ENCODE data around the gene ZFP1.
"Not testable (repeated sequence)": the region's sequence is repeated elsewhere in the genome, so short reads cannot be mapped to it uniquely, and the experiment has no call there.

The ZFP1 gene

DNA sequence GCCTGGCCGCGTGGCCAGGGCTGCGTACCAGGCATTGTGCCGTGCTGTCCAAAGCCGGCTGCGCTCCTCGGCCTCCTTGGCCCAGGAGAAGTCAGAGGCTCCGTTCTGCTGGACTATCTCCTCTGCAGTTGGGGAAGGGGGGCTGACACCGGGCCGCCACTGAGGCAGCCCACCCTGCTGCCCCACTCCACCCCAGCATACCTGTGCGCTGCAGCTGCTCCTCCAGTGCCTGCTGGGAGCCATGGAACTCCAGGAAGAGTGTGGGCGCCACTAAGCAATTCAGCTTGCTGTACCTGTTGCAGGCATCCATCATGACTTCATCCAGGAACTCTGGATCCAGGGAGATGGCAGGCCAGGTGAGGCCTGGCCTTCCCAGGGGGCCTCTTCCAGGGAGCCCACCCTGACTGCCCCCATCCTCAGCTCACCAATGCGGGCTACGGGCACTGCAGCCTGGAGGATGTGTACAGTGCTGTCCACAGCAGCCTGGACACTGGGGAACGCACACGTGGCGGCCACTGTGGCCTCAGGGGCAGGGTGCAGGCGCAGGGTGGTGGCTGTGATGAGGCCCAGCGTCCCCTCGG, 34.7 kb upstream of the ZFP1 start:
- no peak for DNase-seq

DNA sequence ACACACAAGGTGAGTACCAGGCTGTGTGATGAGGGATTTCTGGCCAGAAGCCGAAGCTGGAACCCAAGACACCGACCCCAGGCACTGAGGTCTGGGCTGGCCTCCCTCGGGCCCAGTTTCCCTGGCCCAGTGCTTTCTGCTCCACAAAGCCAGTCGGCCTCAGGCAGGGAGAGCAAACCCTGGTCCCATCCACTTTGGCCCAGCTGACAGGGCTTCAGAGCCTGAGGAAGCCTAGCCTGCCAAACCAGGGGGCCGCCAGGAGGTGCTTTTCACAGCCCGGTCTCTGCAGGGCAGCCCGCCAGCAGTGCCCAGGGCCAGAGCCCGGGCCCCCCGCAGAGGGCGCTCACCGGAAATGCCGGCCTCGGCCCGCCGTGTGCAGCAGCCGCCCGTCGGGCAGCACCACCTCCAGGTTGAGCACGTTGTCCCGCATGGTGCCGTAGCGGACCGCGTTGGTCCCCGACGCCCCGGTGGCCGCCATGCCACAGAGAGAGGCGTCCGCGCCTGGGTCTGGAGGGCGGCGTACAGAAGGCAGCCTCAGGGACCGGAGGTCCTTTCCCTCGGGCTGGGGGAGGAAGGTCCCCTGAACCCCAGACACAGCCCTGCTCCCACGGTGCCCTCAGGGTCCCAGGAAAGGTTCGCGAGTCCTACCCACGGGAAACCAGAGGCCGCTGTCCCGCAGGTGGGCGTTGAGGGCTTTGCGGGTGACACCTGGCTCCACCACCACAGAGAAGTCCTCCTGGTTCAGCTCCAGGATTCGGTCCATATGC, 34.0 kb upstream of the ZFP1 start:
- DNase-seq, result no peak

DNA sequence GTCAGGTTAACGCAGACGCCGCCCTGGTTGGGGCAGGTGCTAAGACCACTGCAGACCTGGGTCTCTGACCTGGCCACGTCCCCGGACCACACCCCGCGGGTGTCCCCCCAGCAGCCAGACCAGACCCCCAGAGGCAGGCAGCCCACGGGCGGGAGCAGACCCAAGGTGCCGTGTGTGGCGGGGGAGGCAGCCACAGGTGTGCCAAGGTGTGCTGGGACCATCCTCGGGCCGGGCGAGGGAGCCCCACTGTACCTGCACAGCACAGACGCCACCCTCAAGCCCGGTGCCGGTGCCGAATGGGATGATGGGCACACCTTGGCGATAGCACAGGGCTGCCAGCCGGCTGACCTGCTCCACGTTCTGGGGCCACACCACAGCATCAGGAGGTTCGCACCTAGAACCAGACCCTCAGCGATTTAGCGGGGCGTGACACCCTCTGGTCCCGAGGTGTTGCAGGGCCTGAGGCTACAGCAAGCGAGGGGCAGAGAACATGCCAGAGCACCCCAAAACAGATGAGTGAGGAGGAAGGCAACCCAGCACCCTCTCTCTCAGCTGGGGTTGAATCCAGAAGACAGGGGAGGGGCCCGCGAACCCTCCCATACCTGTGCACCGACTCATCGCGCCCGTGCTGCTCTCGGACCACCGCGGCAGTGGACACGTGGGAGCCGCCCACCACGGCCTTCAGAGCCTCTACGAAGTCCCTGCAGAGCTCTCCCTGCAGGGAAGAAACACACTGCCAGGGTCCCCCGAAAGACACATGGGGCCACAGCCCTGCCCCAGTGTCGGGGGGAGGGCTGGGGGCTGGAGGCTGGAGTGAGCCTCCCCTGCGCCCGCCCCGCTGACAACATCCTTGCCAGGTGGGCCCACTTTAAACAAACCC, 33.1 kb upstream of the ZFP1 start:
- DNase-seq, result no peak

DNA sequence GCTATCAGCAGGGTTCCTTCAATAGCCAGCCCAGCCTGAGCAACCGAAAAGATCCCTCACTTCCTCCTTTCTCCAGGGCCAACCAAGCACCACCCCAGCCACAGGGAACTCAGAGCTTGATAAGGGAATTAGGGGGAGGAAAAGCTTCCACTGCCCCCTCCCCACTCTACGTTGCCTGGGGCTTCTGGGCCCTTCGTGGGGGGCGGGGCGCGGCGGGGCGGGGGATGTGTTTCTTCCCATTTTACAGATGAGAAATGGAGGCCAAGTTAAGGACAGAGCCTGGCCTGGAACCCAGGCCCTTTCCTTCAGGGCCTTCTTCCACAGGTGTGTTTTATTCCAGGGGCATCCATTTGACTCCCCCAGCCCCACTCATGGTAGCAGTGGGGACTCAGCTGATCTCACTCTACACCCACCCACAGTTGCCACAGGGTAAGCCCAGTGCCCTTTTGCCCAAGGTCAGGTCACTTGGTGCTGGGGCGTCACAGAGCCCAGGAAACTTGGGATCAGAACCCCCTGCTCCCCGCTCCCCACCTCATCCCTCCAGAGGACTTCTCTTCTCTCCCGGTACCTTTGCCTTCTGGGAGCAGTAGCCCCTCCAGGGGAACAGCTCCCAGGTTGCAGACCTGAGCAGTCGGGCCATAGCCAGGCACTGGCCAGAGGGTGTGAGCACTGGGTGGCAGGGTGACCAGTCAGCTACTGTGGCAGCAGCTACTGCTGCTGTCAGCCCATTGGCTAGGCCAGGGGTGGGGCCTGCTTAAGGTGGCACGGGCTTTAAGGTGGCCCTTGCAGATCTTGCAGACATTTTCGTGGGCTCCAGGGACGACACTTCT, 32.0 kb upstream of the ZFP1 start, which contains the start of gene LDHD:
LDHD (minus strand) TSS at position 700 of the 830 bp plus-strand sequence; CDS start at position 640, 60 bp downstream.
- no peak for DNase-seq

DNA sequence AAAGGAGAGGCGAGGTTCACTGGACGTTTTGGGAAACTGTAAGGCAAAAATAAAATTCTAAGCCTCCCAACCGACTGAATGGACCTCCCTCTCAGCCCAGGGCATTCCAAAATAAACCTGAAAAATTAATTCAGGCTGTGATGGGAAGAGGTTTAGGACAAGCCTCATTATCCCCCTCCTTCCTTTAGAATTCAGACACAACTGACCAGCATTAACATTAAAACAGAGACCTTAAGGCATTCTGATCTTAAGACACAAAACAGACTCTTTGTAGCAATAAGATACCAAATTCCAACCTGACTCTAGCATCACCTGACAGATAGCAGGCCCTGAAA, 31.4 kb upstream of the ZFP1 start:
- no peak for DNase-seq

DNA sequence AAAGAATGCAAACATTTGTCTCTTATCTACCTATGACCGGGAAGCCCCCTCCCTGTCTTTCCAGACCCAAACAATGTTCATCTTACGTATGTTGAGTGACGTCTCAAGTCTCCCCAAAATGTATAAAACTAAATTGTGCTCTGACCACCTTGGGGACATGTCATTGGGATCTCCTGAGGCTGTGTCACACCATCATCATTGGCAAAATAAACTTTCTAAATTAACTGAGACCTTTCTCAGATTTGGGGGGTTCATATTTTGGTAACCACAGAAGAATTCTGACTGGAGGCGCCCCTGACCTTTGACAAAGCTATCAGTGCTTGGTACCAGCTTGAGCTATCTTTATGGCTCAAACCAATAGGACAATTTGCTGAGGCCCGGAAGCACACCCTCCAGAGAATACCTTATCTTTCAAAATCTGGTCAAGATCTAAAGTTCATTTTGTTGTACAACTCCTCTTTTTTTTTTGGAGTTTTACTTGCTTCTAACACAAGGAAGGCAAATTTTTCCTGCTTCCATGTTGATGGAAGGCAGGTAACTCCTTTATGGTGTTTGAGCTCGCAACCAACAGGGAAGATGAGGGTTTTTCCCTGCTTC, 29.3 kb upstream of the ZFP1 start:
- no peak for DNase-seq

DNA sequence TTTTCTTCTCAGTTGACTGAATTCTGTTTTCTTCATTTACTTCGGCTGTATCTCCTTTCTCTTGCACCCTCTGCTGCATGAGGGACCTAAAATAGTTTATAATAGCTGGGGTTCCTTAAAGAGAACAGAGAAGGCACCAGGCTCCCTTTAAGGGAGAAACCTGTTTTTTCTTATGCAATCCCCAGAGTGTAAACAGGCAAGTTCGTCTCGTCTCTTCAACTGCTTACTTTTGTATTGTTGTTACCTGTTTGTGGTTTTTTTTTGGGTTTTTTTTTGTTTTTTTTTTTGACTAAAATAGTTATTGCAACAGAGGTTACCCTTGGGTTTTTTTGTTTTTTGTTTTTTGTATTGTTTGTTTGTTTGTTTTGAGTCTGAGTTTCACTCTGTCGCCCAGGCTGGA, 28.1 kb upstream of the ZFP1 start:
- DNase-seq, result no peak

DNA sequence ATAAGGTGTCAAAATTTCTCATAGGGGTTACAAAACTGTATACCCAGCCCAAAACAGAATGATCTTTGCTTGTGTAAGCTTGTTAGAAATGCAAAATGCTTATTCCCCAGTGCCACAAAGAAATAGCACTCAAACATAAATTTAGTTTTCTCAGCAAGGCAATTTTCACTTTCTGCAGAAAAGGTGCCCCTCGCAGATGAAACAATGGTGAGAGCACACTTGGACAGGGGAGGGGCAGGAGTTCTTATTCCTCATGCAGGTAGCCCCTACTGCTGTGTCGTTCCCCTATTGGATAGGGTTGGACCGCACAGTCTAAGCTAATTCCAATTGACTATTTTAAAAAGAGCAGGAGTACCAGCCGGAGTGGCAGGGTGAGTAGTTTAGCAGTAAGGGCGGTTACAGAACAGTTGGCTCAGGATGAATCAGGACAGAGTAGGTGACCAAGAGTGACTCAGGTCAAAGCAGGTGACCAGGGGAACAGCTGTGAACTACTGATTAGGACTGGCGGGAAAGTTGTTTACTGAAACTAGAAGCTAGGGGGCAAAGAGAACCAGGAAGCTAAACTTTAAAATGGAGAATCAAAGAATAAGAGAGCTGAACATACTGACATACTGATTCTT, 26.3 kb upstream of the ZFP1 start:
- DNase-seq, result no peak

DNA sequence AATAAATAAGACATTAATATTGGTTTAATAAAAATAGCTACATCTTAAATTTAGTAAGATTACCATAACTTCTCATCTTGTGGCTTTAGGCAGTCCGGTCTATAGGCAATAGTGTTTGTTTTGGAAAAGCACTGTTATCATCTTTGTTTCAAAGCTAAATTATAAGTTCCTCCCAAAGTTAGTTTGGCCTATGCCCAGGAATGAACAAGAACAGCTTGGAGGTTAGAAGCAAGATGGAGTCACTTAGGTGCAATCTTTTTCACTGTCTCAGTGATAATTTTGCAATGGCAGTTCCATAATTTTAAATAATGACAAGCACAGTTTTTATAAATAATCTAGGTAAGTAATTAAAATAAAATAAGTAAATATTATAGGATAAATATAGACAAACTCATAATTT, 25.7 kb upstream of the ZFP1 start:
- no peak for DNase-seq

DNA sequence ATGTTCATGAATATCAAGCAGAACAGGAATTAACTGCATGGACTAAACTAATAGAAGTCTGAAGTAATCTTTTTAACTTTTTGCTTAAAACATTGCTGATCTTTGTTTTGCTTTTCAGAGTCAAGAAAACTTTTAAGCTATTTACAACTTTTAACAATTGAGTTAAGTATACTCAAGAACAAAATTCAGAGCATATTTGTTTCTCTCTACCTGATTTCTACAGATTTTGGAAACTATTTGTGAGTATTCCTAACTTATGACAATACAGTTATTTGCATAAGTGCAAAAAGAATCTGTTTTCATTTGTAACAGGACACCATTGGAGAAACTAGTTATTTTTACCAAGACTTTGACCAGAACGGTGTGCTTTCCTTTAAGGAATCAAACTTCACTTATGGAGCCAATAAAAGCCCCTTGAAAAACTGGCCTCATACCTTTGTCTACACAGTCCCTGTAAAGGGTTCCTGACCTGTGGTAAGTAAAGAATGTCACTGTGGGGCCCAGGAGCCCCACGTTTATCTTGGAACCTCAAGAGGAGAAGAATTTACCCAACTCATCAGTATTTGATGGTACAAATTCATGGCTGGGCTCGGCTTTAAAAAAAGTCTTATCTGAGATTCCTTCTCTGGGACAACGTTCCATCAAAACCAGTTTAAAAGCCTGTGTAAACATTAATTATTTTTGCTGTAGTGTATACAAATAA, 20.5 kb upstream of the ZFP1 start:
- no peak for DNase-seq

DNA sequence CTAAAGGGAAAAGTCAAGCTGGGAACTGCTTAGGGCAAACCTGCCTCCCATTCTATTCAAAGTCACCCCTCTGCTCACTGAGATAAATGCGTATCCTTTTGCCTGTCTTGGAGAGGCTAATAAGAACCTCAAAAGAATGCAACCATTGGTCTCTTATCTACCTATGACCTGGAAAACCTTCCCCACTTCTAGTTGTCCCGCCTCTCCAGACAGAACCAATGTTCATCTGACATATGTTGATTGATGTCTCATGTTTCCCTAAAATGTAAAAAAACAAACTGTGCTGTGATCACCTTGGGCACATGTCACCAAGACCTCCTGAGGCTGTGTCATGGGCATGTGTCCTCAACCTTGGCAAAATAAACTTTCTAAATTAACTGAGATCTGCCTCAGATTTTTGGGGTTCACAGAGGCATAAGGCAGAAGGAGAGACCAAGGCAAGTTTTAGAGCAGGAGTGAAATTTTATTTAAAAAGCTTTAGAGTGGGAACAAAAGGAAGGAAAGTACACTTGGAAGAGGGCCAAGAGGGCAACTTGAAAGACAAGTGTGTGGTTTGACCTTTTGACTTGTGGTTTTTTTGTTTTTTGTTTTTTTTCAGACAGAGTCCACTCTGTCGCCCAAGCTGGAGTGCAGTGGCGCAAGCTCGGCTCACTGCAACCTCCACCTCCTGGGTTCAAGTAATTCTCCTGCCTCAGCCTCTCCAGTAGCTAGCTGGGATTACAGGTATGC, 18.7 kb upstream of the ZFP1 start:
- not testable (repeated sequence) for DNase-seq

DNA sequence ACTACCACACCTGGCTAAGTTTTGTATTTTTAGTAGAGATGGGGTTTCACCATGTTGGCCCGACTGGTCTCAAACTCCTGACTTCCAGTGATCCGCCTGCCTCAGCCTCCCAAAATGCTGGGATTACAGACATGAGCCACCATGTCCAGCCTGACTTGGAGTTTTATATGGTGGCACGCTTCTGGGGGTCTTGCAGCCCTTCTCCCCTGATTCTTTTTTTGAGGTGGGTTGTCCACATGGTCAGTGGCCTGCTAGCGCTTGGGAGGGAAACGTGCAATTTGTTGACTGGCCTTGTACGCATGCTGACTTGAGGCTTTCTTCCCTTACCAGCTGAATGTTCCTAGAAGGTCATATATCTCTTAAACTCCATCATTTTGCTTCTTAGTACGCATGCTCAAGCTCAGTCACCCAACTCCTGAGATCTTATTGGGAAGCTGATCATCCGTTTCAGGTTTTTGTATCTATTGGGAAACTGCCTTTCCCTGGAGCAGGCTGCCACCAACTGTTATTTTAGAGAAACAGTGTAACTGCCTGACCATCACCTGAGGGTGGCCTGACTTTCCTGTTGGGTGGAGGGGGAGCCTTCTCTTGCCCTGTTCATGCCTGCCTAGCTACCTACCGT, 18.1 kb upstream of the ZFP1 start:
- DNase-seq, result no peak

DNA sequence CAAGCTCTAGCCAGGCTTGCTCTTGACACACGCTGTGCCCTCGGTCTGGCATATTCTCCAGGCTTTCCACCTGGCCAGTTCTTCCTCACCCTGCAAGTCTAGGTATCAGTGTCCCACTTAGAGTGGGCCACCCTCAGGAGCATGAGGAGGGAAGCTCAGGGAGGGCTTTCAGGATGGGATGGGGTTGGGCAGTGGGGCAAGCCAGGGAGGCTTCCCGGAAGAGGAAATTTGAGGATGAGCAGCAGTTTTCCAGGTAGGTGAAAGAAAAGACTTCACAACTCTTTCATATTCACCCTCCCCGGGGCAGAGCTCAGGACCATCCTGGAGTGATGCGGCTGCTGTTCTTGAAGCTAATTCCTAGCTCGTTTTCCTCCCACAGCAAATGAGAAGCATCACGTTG, 17.2 kb upstream of the ZFP1 start:
- DNase-seq, result no peak

DNA sequence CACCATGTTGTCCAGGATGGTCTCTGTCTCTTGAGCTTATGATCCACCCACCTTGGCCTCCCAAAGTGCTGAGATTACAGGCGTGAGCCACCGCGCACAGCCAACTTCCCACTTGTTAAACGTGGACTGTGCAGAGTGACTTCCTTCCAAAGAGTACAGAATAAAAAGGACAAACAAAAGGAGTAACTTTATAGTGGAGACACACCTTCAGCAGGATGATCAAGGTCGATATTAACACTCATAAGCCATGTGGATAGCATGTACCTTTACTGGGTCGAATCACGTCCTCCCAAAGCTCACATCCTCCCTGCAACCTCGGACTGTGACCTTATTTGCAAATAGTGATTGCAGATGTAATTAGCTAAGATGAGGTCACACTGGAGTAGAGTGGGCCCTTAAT, 10.1 kb upstream of the ZFP1 start:
- no peak for DNase-seq

DNA sequence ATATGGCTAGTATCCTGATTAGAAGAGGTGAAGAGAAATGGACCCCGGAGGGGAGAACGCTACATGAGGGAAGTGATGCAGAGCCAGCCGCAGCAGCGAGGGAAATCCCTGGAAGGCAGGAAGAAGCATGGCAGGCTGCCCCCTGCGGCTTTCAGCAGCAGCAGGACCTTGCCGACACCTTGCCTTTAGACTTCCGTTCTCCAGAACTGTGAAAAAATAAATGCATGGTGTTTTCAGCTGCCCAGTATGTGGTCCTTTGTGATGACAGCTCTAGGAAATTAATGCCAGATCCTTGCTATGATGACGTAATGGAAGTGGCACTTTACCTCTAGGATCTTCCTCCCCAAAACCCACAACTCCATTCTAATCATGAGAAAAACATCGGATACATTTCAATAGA, 9.7 kb upstream of the ZFP1 start:
- no peak for DNase-seq

DNA sequence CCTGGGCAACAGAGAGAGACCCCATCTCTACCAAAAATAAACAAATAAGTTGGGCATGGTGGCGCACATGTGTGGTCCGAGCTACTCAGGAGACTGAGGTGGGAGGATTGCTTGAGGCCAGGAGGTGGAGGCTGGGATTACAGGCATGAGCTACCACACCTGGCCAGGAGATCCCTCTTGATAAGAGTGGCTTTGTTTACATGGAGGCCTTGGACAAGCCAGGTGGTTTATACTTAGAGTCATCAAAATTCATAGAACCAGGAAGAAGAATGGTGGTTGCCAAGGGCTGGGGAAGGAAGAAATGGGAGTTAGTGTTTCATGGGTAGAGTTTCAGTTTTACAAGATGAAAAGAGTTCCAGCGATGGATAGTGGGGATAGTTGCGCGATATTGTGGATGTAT, 8.8 kb upstream of the ZFP1 start:
- no peak for DNase-seq

DNA sequence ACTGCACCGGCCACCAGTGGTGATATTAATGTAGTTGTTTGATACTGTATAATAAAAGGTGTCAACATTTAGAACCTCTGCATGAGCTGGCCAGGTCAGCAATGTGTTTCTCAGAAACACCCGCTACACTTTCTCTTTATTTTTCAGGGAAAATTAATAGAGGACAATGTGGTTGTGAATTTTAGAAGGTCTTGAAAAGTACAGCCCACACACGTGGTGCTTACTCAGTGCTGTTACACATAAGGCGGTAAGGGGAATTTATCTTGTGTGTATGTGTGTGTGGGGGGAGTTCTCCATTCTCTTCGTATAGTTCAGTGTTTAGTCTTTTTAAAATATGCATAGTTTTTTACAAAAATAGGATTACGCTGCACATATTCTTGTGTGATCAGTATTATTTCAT, 4.4 kb upstream of the ZFP1 start:
- no peak for DNase-seq

DNA sequence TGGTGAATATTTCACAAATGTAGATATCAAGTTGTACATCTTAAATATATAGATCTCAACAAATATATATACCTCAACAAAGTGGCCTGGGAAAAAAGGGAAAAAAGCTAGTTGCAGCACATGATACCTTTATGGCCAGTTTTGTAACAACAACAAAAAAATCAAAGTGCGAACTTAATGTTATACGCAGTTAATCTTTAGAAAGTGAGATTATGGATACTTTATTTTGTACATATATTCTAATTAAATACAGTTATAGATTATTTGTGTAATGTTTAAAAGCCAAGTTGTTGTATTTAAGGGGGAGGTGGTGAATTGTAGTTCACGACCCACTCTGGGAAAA, 385 bp upstream of the ZFP1 start:
- DNase-seq, result no peak

DNA sequence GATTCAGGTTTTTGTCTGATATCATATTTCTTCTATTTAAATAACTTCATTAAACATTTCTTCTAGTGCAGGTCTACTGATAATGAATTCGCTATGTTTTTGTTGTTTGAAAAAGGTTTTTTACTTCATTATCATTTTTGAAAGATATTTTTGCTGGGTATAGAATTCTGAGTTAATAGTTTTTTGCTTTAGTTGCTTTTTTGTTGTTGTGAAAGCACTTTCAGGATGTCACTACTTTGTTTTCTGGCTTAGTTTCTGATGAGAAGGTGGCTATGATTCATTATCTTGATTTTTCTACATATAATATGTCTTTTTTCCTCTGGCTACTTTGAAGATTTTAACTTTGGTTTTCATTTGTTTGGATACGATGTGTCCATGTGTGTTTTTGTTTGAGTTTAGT, 3.5 kb downstream of the ZFP1 start:
- no peak for DNase-seq

DNA sequence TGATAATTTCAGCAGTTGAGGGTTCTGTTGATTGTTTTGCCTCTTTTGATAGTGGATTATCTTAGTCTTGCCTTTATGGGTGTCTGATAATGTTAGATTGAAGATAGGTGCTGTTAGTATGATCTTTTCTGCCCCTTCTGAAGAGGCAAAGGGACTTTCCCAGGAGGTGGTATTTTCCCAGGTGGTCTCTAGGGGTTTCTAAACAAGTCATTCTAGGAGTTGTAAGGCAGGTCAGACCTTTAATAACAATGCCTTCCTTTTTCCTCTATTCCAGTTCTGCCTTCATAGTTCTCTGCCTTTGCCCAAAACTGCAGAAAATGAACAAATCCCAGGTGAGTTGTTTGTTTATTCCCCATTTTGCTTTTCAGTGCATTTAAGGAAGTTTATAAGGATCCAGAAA, 4.3 kb downstream of the ZFP1 start:
- DNase-seq, result no peak

DNA sequence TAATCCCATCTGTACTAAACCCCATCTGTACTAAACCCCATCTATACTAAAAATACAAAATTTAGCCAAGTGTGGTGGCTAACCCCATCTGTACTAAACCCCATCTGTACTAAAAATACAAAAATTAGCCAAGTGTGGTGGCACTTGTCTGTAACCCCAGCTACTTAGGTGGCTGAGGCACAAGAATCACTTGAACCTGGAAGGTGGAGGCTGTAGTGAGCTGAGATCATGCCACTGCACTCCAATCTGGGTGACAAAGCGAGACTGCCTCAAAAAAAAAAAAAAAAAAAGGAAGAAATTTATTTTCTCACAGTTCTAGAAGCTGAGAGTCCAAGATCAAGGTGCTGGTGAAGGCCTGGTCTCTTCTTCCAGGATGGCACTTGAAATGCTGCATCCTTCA, 12.1 kb downstream of the ZFP1 start:
- no peak for DNase-seq

All from NCI-H1694 (cell line).